Stimulated activated CD8-positive, alpha-beta memory T cell treated with anti-CD3 and anti-CD28 coated beads, Interleukin-12 subunit alpha, Interleukin-12 subunit beta, amount 100 ng/mL, for 4 hours (primary cell): ENCODE measurements around the gene CCDC160.
"Not testable (repeated sequence)": the region's sequence is repeated elsewhere in the genome, so short reads cannot be mapped to it uniquely, and the experiment has no call there.

Experiments
- DNase-seq: peaks from one replicate; pipeline ENCODE4 v3.0.0-alpha.2; 2020; ENCODE audit warnings: low read depth

Gene CCDC160

DNA sequence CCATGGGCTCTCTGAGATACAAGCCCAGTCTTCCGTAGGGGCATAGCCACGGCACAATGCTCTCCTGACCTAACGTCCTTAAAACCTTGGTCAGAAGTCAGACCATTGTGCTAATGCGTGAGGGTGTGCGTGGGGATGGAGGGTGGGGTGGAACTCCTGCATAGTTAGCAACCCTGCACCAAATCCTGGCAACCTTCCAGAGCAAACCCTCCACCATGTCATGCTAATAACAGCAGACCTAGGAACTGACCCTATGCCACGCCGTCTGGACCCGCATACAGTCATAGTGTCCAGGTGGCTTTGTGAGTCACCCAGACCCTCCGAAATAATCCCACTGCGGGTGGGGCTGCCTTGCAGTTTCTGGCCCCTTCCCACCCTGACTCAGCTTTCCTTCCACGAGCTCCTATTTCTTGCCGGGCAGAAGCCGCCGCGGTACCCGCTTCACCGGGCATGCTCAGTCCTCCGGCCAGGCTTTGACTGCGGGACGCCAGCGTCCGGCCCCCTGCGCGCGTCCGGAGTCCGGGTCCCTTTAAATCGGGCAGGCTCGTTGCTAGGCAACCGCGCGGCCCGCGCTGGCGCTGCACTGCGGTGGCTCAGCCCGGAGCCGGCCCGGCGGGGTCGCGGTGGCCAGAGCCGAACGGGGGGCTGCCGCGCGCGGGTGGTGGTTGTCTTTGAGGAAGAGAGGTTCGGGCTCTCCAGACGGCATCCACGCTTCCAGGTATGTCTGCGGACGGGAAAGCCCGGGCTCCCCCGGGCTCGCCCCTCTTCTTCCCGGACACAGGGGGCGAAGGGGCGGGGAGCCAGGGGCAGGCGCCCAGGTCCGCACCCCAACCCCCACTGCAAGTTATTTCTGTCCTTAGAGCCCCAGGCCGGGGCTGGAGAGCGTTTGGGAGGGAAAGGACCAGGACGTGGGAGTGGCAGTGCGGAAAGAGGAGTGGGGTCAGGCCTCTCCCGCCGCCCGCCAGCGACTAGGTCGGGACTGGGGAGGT is at the start of gene CCDC160:
Gene CCDC160 (plus strand): TSS at position 557 of the 989 bp plus-strand sequence. CDS start 7,619 bp downstream, outside the sequence.
- no peak for DNase-seq

DNA sequence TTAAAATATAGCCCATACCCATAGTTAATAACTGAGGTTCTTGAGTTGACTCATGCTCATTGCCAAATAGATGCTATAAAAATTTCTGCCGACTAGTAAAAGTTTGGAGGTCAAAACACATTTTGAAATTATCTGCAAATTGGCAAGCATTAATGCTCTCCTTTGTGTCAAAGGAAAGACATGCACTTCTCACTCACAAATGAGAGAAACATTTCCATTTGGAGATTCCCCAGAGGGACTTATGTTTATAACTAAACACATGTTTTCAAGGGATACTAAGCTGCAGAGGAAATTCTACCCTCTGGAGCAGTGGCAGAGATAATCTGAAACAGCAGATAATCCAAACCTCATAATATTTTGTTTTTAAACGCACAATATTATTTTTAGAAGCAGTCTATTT is 45.7 kb upstream of the CCDC160 start:
- DNase-seq = no peak

DNA sequence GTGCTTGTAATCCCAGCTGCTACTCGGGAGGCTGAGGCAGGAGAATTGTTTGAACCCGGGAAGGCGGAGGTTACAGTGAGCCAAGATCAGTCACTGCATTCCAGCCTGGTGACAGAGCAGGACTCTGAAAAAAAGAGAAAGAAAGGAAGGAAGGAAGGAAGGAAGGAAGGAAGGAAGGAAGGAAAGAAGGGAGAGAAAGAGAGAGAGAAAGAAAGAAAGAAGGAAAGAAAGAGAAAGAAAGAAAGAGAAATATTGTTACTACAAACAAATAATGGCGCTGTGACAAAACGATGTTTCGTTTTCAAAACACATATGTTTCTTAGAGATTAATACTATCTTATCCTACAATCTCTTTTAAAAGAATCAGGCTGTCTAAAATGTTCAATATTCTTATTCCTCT is 42.1 kb upstream of the CCDC160 start:
- DNase-seq = no peak

GRCh38 chrX:134202561-134202960 is 34.4 kb upstream of the CCDC160 start:
- DNase-seq = no peak

GRCh38 chrX:134206221-134206620 is 30.8 kb upstream of the CCDC160 start:
- DNase-seq = no peak

DNA sequence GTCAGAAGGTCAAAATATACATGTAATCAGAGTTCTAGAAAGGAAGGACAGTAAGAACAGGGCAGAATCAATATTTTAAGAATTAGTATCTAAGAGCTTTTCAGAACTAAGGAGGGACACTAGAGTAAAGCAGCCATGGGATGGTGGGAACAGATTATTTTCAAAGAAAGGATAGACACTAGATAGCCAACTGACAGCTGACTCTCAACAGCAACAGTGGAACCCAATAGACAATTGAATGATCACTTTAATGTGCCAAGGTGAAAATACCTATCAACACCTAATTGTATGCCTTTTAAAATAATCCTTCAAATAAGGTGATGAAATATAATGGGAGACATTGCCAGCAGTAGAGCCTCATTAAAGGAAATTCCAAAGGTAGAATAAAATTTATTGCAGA is 26.5 kb upstream of the CCDC160 start:
- DNase-seq = no peak

- DNase-seq = no peak
These were observed 1.7 kb upstream of the CCDC160 start for GRCh38 chrX:134235236-134235635.

DNA sequence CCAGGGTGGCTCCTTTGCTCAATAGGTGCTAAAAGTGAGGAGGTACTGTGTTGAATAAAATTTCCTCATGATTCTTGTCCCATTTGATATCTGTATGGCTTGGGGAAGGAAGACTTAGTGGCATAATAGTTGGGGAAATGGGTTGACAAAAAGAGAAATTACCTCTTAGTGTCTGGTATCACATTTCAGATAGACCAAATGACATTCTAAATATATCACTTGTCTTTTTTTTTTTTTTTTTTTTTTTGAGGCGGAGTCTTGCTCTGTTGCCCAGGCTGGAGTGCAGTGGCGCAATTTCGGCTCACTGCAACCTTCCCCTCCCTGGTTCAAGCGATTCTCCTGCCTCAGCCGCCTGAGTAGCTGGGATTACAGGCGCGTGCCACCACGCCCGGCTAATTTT is 1.2 kb downstream of the CCDC160 start:
- not testable (repeated sequence) for DNase-seq

GRCh38 chrX:134239016-134239415 is 2.0 kb downstream of the CCDC160 start:
- DNase-seq = no peak

DNA sequence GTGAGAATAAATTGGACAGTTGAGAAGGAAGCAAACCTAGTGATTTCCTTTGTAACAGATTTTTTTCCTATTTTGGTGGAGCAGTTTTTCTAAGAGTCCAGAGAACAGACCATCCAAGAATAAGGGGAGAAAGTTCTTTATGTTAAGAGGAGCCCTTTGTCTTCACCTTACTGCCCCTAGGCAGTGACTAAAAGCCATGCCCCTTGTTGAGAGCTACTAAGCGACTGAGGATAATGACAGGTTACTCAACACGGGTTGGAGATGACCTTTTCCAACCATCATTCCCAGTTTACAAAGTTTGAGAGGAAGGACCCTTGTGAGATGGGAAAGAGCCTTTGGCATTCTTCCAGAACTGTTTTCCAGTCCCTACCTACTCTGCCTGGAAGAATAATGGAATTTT is 3.2 kb downstream of the CCDC160 start:
- DNase-seq = no peak

DNA sequence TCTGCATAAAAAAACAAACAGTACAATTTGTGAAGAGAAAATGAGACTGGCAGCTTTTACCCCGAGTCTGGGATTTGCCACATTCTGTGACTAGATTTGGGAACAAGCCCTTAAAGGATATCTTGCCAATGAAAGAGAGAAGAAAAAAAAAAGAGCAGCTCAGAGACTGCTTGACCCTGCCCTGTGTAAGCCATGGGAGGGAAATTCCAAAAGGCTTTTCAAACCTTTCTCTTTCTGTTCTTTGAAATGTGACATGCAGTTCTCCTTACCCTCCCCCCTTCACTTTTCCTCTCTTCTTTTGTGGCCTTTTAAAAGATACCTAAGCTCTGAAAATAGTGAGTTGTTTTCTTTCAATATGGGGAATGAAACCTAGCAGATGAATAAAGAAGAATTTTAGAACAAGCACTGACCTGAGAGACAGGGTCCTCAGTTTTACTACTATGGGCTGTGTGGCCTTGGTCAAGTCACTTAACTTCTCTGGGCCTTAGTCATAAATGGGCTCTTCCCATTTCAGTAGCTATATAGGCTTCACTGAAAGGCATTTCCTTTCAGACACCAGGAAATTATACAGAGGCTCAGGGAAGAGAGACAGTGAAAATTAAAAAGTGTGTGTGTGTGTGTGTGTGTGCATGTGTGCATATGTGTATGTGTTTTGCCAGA is 5.1 kb downstream of the CCDC160 start:
- no peak for DNase-seq

DNA sequence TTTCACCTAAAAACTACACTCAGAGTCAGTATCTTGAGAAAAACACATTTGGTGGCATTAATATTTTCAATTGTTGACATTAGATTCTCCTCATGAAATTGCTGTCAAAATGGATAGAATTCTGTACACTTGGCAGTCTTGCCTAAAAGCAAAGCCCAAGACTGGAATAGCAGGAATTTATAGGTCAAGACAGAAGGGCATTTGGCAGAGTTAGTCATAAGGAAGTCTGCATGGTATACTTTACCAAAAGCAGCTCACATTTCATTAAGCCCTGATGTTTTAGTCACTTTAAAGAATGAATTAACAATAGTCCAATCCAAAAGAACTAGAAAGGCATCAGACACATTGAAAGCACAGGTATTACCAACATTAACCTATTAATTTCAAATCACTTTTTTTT is 7.1 kb downstream of the CCDC160 start:
- no peak for DNase-seq

- DNase-seq = no peak
These were observed 9.3 kb downstream of the CCDC160 start for GRCh38 chrX:134246282-134246681.

DNA sequence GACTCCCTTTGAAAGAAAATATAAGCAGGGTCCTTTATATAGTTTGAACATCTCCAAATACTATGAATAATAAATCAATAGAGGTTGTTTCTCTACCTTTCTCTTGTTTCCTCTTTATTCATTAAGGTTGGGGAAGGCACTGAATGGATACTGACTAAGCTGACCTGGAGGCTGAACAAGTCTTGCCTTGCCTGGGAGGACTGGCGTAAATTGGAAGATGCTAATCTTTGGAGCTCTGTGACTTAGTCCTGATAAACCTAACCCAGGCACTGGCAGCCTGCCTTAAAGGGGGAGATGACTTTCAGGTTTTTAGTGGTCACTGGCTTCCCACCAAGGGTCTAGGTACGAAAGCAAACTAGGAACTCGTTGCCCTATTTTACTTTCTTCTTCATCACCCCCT is 10.5 kb downstream of the CCDC160 start:
- DNase-seq = no peak

- DNase-seq = no peak
These were observed 12.3 kb downstream of the CCDC160 start for GRCh38 chrX:134249241-134249640.

DNA sequence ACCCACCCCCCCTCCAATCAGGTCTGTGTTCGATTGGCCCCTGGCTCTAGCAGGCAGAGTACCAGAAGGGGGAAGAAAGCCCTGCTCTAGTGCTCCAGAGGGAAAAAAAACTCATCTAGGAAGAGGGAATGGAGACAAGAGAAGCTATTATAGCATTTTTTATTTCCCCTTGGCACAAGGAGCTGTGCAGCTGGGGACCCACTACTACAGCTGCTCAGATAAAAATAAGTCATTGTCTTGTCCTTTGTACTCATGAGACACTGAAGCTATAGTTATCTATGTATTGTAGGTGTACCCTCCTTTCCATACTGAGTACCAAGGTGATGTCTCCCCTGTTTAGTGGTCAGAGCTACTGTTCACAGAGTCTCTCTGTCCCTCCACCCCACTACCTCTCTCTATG is 14.3 kb downstream of the CCDC160 start:
- DNase-seq = no peak

GRCh38 chrX:134254511-134254910 is 17.5 kb downstream of the CCDC160 start:
- DNase-seq = no peak

DNA sequence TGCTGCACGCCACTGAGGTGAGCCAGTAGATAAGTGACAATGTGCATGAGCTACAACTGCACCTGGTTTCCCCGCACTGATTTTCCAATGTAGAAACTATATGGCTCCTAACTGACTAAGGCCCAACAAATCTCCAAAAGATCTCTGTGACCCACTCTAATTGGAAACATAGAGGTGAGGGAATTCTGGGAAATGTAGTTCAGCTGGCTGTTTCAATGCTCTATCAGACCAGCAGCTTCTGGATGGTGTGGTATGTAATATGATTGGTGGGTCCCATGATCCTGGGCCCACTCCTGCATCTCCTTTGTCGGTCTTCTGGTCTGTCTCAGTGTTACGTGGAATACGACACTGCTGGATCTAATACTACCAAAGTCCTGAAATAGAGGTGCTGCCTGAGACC is 18.6 kb downstream of the CCDC160 start:
- no peak for DNase-seq

DNA sequence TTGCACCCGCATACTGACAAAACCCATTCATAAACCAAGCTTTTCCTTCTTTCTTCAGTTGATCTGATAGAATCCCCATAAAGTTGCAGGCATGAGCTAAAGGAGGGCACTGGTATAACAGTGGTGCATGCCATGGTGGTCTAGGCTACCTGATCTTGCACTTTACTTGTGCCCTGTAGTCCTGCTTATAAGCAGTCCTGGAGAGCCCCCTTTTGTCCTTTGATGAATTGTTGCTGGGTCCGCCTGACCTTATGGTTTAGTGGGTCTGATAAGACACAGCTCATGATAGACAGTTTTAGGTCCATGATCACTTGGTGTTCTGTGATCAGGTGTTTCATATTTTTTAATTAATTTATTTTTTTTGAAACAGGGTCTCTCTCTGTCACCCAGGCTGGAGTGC is 19.7 kb downstream of the CCDC160 start:
- DNase-seq = no peak

DNA sequence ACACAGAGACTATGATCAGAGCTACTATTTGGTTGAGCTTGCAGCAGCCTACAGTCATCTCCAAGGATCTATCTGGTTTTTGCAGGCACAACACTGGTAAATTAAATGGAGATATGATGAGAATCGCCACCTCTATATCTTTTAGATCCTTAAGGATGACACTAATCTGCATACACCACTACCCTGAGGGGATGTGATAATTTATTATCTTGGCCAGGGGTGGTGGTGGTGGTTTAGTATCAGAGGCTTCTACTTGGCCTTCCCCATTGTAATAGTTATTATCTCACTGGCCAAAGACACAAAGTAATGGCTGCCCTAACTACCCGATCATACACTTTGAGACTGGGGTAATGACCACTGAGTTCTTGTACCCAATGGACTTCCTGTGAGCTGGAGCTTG is 21.2 kb downstream of the CCDC160 start:
- DNase-seq = no peak

DNA sequence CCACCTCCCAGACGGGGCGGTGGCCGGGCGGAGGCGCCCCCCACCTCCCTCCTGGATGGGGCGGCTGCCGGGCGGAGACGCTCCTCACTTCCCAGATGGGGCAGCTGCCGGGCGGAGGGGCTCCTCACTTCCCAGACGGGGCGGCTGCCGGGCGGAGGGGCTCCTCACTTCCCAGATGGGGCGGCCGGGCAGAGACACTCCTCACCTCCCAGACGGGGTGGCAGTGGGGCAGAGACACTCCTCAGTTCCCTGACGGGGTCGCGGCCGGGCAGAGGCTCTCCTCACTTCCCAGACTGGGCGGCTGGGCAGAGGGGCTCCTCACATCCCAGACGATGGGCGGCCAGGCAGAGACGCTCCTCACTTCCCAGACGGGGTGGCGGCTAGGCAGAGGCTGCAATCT is 49.0 kb downstream of the CCDC160 start:
- not testable (repeated sequence) for DNase-seq

DNA sequence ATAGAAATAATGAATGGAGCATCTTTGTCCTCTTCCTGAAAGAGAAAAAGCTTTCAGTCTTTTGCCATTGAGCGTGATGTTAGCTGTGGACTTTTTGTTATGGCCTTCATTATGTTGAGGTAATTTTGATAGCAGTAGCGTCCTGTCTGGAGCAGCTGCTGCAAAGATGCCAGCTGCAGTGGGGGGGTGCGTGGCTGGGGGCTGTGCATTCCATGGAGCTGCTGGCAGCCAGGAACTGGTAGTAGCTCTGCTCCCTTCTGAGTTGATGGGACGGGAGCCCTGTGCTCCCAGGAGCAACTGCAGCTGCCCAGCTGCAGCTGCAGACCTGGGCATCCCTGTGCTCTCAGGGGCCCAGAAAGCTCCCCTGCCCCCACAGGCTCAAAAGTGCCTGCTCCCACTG is 50.4 kb downstream of the CCDC160 start:
- no peak for DNase-seq

GRCh38 chrX:134294548-134294947 is 57.6 kb downstream of the CCDC160 start:
- DNase-seq = no peak
